Liver (tissue), 9 donors: ENCODE data around the gene USP31. TPM values are rescaled to one million over a fixed set of nuclear protein-coding genes. Genes with fewer than 3 reads are reported as not detected.

Source experiments
- DNase-seq: peaks from one replicate; pipeline ENCODE4 v3.0.0-alpha.2; 2017; ENCODE audit warnings: low spot score
- H3K27ac ChIP-seq, 2 donors: one replicate each; pipeline ENCODE4 v1.7.0; 2013; ENCODE audit warnings: inconsistent platforms in 2 of 2, low read length in 2 of 2, control low read depth in 1 of 2, low read depth in 1 of 2, mild to moderate bottlenecking in 1 of 2
- H3K27me3 ChIP-seq, 4 donors: one replicate each; pipeline versions ENCODE4 v1.6.1 to v1.7.0; 2013; ENCODE audit warnings: low read length in 3 of 4, inconsistent platforms in 1 of 4, mild to moderate bottlenecking in 1 of 4, moderate library complexity in 1 of 4; ENCODE audit not compliant: control insufficient read depth in 4 of 4, insufficient read depth in 4 of 4
- H3K36me3 ChIP-seq, 4 donors: one replicate each; pipeline versions ENCODE4 v1.6.1 to v1.7.0; 2013; ENCODE audit warnings: low read length in 3 of 4, mild to moderate bottlenecking in 3 of 4, low read depth in 1 of 4, moderate library complexity in 1 of 4; ENCODE audit not compliant: control insufficient read depth in 4 of 4, insufficient read depth in 3 of 4
- H3K4me1 ChIP-seq, 4 donors: one replicate each; pipeline versions ENCODE4 v1.6.1 to v1.7.0; 2013; ENCODE audit warnings: low read length in 3 of 4, mild to moderate bottlenecking in 3 of 4, moderate library complexity in 1 of 4; ENCODE audit not compliant: control insufficient read depth in 4 of 4, insufficient read depth in 4 of 4
- H3K4me3 ChIP-seq, 3 donors: one replicate each; pipeline versions ENCODE4 v1.6.1 to v1.7.0; 2013; ENCODE audit warnings: low read length in 3 of 3, control low read depth in 1 of 3, low read depth in 1 of 3, mild to moderate bottlenecking in 1 of 3
- H3K9ac ChIP-seq, 2 donors: one replicate each; pipeline ENCODE4 v1.7.0; 2013; ENCODE audit warnings: low read length in 2 of 2, mild to moderate bottlenecking in 2 of 2, moderate library complexity in 2 of 2, control low read depth in 1 of 2, low read depth in 1 of 2
- H3K9me3 ChIP-seq, 4 donors: one replicate each; pipeline versions ENCODE4 v1.6.1 to v1.7.0; 2013; ENCODE audit warnings: low read length in 3 of 4; ENCODE audit not compliant: control insufficient read depth in 4 of 4
- ATF3 ChIP-seq: IDR thresholded peaks from 2 replicates; pipeline ENCODE4 v1.6.1; 2016; ENCODE audit warnings: antibody characterized with exemption
- CTCF ChIP-seq: fragments of 150-350 bp; IDR thresholded peaks from 2 replicates; pipeline ENCODE4 v1.5.1; 2017; ENCODE audit warnings: improper control_type of control experiment, low read depth, low read length; ENCODE audit not compliant: missing input control
- EGR1 ChIP-seq, 2 donors: IDR thresholded peaks; 2 replicates each; pipeline ENCODE4 v1.6.1; 2016 to 2018; ENCODE audit warnings: antibody characterized with exemption in 2 of 2, low read depth in 2 of 2
- FOXA1 ChIP-seq: IDR thresholded peaks from 2 replicates; pipeline ENCODE4 v1.6.1; 2016; ENCODE audit warnings: antibody characterized with exemption
- FOXA2 ChIP-seq: IDR thresholded peaks from 2 replicates; pipeline ENCODE4 v1.6.1; 2016; ENCODE audit warnings: antibody characterized with exemption
- GABPA ChIP-seq, 2 donors: IDR thresholded peaks in 1 of 2; conservative IDR thresholded peaks in 1 of 2; 2 replicates each; pipeline ENCODE4 v1.6.1; 2016; ENCODE audit warnings: antibody characterized with exemption in 2 of 2, mild to moderate bottlenecking in 1 of 2, moderate library complexity in 1 of 2
- HNF4A ChIP-seq, 2 donors: conservative IDR thresholded peaks; 2 replicates each; pipeline ENCODE4 v1.6.1; 2016; ENCODE audit warnings: antibody characterized with exemption in 2 of 2, mild to moderate bottlenecking in 2 of 2
- HNF4G ChIP-seq: IDR thresholded peaks from 2 replicates; pipeline ENCODE4 v1.6.1; 2016; ENCODE audit warnings: antibody characterized with exemption
- JUND ChIP-seq, 2 donors: IDR thresholded peaks; 2 replicates each; pipeline ENCODE4 v1.6.1; 2016; ENCODE audit warnings: antibody characterized with exemption in 2 of 2
- MAX ChIP-seq: IDR thresholded peaks from 2 replicates; pipeline ENCODE4 v1.6.1; 2016; ENCODE audit warnings: antibody characterized with exemption
- NR2F2 ChIP-seq: IDR thresholded peaks from 2 replicates; pipeline ENCODE4 v1.6.1; 2016; ENCODE audit warnings: antibody characterized with exemption
- RAD21 ChIP-seq, 2 donors: IDR thresholded peaks; 2 replicates each; pipeline ENCODE4 v1.6.1; 2016; ENCODE audit warnings: antibody characterized with exemption in 2 of 2, mild to moderate bottlenecking in 2 of 2
- REST ChIP-seq: IDR thresholded peaks from 2 replicates; pipeline ENCODE4 v1.6.1; 2016; ENCODE audit warnings: antibody characterized with exemption, mild to moderate bottlenecking
- RXRA ChIP-seq, 2 donors: IDR thresholded peaks; 2 replicates each; pipeline ENCODE4 v1.6.1; 2017 to 2018; ENCODE audit warnings: antibody characterized with exemption in 2 of 2, mild to moderate bottlenecking in 1 of 2
- SP1 ChIP-seq: IDR thresholded peaks from 2 replicates; pipeline ENCODE4 v1.6.1; 2018; ENCODE audit warnings: antibody characterized with exemption, mild to moderate bottlenecking
- TAF1 ChIP-seq: conservative IDR thresholded peaks from 2 replicates; pipeline ENCODE4 v1.6.1; 2016; ENCODE audit warnings: antibody characterized with exemption, mild to moderate bottlenecking
- YY1 ChIP-seq: IDR thresholded peaks from 2 replicates; pipeline ENCODE4 v1.6.1; 2016; ENCODE audit warnings: antibody characterized with exemption, mild to moderate bottlenecking
- ZBTB33 ChIP-seq: IDR thresholded peaks from 2 replicates; pipeline ENCODE4 v1.6.1; 2016; ENCODE audit warnings: antibody characterized with exemption
- WGBS: extraction: QIAGEN DNeasy Blood & Tissue Kit; methylation state at CpG from one replicate; pipeline ENCODE4 v1.1.7; 2013; 5-methylcytosine and 5-hydroxymethylcytosine counted together
- polyA plus RNA-seq, 2 donors: library from polyadenylated mRNA; stranded (reverse) in 1 of 2; unstranded in 1 of 2; fragments of 200-250 nt in 1 of 2; fragments of >200 nt in 1 of 2; fragmentation: Nextera tagmentation in 1 of 2; extraction: Ambion mirVana in 1 of 2; gene quantifications; one replicate each; pipeline versions ENCODE4 v1.2.1 to v1.2.3, GENCODE V29; 2013 to 2015
- total RNA-seq, 2 donors: library from RNA; depleted of rRNA; stranded (reverse); fragments of >200 nt; gene quantifications; one replicate each; pipeline ENCODE4 v1.2.3, GENCODE V29; 2014
- donor health status: healthy.
- donor health status: healthy.
- donor health status: healthy.
- donor health status: healthy.
- donor health status: healthy.

USP31 gene
- total and polyA plus RNA-seq, 4 donors: 2.4 to 16.4 (median 3.8) TPM

- H3K27me3 ChIP-seq: no peaks in the 10 kb centered on the region
- WGBS: 87% methylated on average over 4 of the region's 4 CpGs
- no peak for TF ChIP-seq HNF4A (conservative IDR thresholded peaks at IDR 0.05)
- TF ChIP-seq ZBTB33: no peak
- no peak for TF ChIP-seq HNF4G
- no peak for TF ChIP-seq RXRA (IDR thresholded peaks at IDR 0.05)
- TF ChIP-seq FOXA1: no peak
- TF ChIP-seq YY1: no peak
- no peak for TF ChIP-seq SP1
- TF ChIP-seq JUND (IDR thresholded peaks at IDR 0.05): no peak
- no peak for TF ChIP-seq EGR1 (IDR thresholded peaks at IDR 0.05; ENCODE audit: low read depth in 2 of 2)
- no peak for TF ChIP-seq REST
- TF ChIP-seq RAD21 (IDR thresholded peaks at IDR 0.05): no peak
- no peak for TF ChIP-seq CTCF
- TF ChIP-seq FOXA2: no peak
- no peak for TF ChIP-seq NR2F2
- no peak for TF ChIP-seq GABPA (IDR thresholded peaks at IDR 0.05 in 1 of 2, conservative IDR thresholded peaks at IDR 0.05 in 1 of 2)
- no peak for TF ChIP-seq MAX
- TF ChIP-seq ATF3: no peak
- TF ChIP-seq TAF1: no peak
- H3K27ac ChIP-seq: no peak overlapping the region
- DNase-seq: no peak
- no peak overlapping the region for H3K4me3 ChIP-seq
- no peaks in the 10 kb centered on the region for H3K36me3 ChIP-seq
- H3K4me1 ChIP-seq: no peaks in the 10 kb centered on the region
- H3K9ac ChIP-seq: no peak overlapping the region
- peaks cover 0 to 4% (median 0%) of the 10 kb centered on the region in 4 donors for H3K9me3 ChIP-seq
Observed at GRCh38 chr16:23040246-23040645, 109.0 kb downstream of the USP31 start.

GRCh38 chr16:23039118-23039517 lies 110.1 kb downstream of the USP31 start:
- no peak overlapping the region for H3K4me3 ChIP-seq
- H3K36me3 ChIP-seq: no peaks in the 10 kb centered on the region
- no peak overlapping the region for H3K27ac ChIP-seq
- peaks cover 0 to 2% (median 0%) of the 10 kb centered on the region in 4 donors for H3K9me3 ChIP-seq
- DNase-seq: no peak
- H3K4me1 ChIP-seq: no peaks in the 10 kb centered on the region
- H3K27me3 ChIP-seq: no peaks in the 10 kb centered on the region
- no peak overlapping the region for H3K9ac ChIP-seq
- 67% methylated on average over 4 of the region's 4 CpGs for WGBS
- TF ChIP-seq YY1 (no peak), RXRA (IDR thresholded peaks at IDR 0.05) (no peak), EGR1 (IDR thresholded peaks at IDR 0.05; ENCODE audit: low read depth in 2 of 2) (no peak), GABPA (IDR thresholded peaks at IDR 0.05 in 1 of 2, conservative IDR thresholded peaks at IDR 0.05 in 1 of 2) (no peak), JUND (IDR thresholded peaks at IDR 0.05) (no peak), NR2F2 (no peak), SP1 (no peak), REST (no peak), RAD21 (IDR thresholded peaks at IDR 0.05) (no peak), MAX (no peak), FOXA2 (no peak), ATF3 (no peak)
